Neural cell (in vitro differentiated cells): Measurements from ENCODE around the gene RAB11FIP4. TPM values are rescaled to one million over a fixed set of nuclear protein-coding genes. Genes with fewer than 3 reads are reported as not detected.

Source experiments
- H2AFZ ChIP-seq: fragments of 200-600, 300-800 bp; sonication (generic), shearing (Covaris generic); 2 replicates; pipeline ENCODE4 v1.6.0; 2014; ENCODE audit warnings: low read depth, mild to moderate bottlenecking, antibody characterized with exemption, low read length, moderate library complexity
- H3F3A ChIP-seq: fragments of 200-600 bp; shearing (Covaris generic); 2 replicates; pipeline ENCODE4 v1.6.1; 2016; ENCODE audit warnings: mild to moderate bottlenecking, moderate library complexity, mixed read lengths, antibody characterized with exemption, low read length; ENCODE audit not compliant: insufficient read depth, poor library complexity, severe bottlenecking
- H3K27ac ChIP-seq: fragments of 200-600, 300-800 bp; sonication (generic), shearing (Covaris generic); 2 replicates; pipeline ENCODE4 v1.5.1; 2014; ENCODE audit warnings: mild to moderate bottlenecking, low read length, moderate library complexity
- H3K27me3 ChIP-seq: fragments of 300-800, 200-600 bp; sonication (generic), shearing (Covaris generic); 2 replicates; pipeline ENCODE4 v1.6.0; 2014; ENCODE audit warnings: mild to moderate bottlenecking, low read depth, low read length, moderate library complexity; ENCODE audit not compliant: insufficient read depth
- H3K36me3 ChIP-seq: fragments of 300-800, 200-600 bp; sonication (generic), shearing (Covaris generic); 2 replicates; pipeline ENCODE4 v1.5.1; 2014; ENCODE audit warnings: mild to moderate bottlenecking, antibody characterized with exemption, low read length, moderate library complexity; ENCODE audit not compliant: insufficient read depth
- H3K4me2 ChIP-seq: fragments of 300-800, 200-600 bp; sonication (generic), shearing (Covaris generic); 2 replicates; pipeline ENCODE4 v1.6.0; 2014; ENCODE audit warnings: mild to moderate bottlenecking, low read length
- H3K4me3 ChIP-seq: fragments of 300-800, 200-600 bp; sonication (generic), shearing (Covaris generic); 2 replicates; pipeline ENCODE4 v1.5.1; 2014; ENCODE audit warnings: mild to moderate bottlenecking, low read length, moderate library complexity
- H3K79me2 ChIP-seq: fragments of 200-600 bp; shearing (Covaris generic); replicated peaks from 2 replicates; pipeline ENCODE4 v1.6.0; 2014; ENCODE audit warnings: mild to moderate bottlenecking, low read length, moderate library complexity; ENCODE audit not compliant: insufficient read depth
- H3K9ac ChIP-seq: fragments of 300-800, 200-600 bp; sonication (generic), shearing (Covaris generic); 2 replicates; pipeline ENCODE4 v1.6.1; 2016; ENCODE audit warnings: mild to moderate bottlenecking, low read length, mixed read lengths
- H3K9me2 ChIP-seq: fragments of 200-600 bp; shearing (Covaris generic); 2 replicates; pipeline ENCODE4 v1.6.1; 2016; ENCODE audit warnings: mild to moderate bottlenecking, low read length, mixed read lengths; ENCODE audit not compliant: insufficient read depth
- H3K9me3 ChIP-seq: fragments of 200-600, 300-800 bp; sonication (generic), shearing (Covaris generic); 2 replicates; pipeline ENCODE4 v1.6.1; 2016; ENCODE audit warnings: mild to moderate bottlenecking, mixed run types, low read length, moderate library complexity, mixed read lengths
- H4K20me1 ChIP-seq: fragments of 200-600 bp; shearing (Covaris generic); 2 replicates; pipeline ENCODE4 v1.6.1; 2016; ENCODE audit warnings: mild to moderate bottlenecking, mixed run types; ENCODE audit not compliant: insufficient read depth
- MXI1 ChIP-seq: fragments of 450-650 bp; conservative IDR thresholded peaks from 2 replicates; pipeline ENCODE4 v1.6.1; 2014; ENCODE audit warnings: antibody characterized with exemption, mild to moderate bottlenecking; ENCODE audit not compliant: poor library complexity, severe bottlenecking
- POLR2AphosphoS5 ChIP-seq: IDR thresholded peaks from 2 replicates; pipeline ENCODE4 v1.6.1; 2012
- RAD21 ChIP-seq: fragments of 450-650 bp; conservative IDR thresholded peaks from 2 replicates; pipeline ENCODE4 v1.6.1; 2014; ENCODE audit warnings: antibody characterized with exemption, mild to moderate bottlenecking, moderate library complexity
- TAF1 ChIP-seq: IDR thresholded peaks from 2 replicates; pipeline ENCODE4 v1.6.1; 2012; ENCODE audit warnings: low read depth
- polyA plus RNA-seq: library from polyadenylated mRNA; depleted of rRNA; stranded (reverse); fragments of >200 nt; gene quantifications from 2 replicates; pipeline ENCODE4 v1.2.3, GENCODE V29; 2014
- TF ChIP-seq, protein P1 (sequence below): fragments of 450-650 bp; IDR thresholded peaks from 2 replicates; pipeline ENCODE4 v1.5.1; 2014; ENCODE audit warnings: antibody characterized with exemption, mild to moderate bottlenecking, moderate library complexity; ENCODE audit not compliant: poor library complexity, severe bottlenecking
- TF ChIP-seq, protein P2 (sequence below): IDR thresholded peaks from 2 replicates; pipeline ENCODE4 v1.6.1; 2012; ENCODE audit warnings: borderline replicate concordance

Gene RAB11FIP4
- polyA plus RNA-seq, 1 donor from 2014 or later = 14.4 TPM

DNA sequence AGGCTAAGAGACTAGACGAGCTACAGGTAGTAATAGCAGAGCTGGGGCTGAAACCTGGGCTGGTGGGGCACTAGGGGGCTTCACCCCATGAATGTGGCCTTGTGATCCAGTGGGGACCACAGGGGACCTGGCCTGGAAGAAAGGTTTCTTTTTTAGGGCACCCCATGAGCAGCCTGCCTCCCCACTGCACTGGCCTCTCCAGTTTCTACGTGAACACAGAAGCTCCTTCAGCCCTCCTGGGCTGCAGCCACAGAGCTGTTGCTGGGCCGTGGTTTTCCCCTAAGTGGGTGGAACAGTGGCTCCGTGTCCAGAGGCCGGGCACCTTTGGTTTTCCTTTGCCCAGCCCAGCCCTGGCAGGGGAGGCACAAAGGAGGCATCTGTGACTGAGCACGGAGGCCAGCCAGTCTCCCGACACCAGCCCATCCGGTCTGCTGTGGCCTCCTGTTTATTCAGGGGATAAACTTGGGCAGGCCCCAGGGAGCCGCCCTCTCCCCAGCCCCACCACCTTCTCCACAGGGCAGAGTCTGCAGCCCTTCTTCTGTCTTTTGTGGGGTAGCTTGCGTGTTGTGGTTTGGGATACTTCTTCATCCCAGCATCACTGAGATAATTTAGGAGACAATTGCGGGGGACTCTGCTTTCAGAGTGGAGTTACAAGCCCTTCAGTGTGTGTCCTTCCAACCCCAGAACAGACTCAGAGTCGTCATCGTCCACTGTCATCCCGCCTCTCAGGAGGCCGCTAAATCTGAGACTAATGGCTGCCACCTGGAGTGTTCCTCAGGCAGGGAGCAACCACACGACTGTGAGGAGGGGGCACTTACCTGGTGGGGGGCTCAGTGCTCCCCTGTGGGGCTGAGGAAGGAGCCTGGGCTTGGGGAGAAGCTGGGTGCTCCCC, 85.3 kb downstream of the RAB11FIP4 start:
- Histone ChIP-seq H3K4me3 (no peak overlapping the region), H3K9me2 (no peaks in the 10 kb centered on the region), H3K79me2 (no peaks in the 10 kb centered on the region), H2AFZ (no peak overlapping the region), H3K27ac (no peak overlapping the region), H3F3A (no peaks in the 10 kb centered on the region), H3K9me3 (no peaks in the 10 kb centered on the region), H3K9ac (no peak overlapping the region), H4K20me1 (no peaks in the 10 kb centered on the region), H3K27me3 (no peaks in the 10 kb centered on the region), H3K4me2 (no peak overlapping the region), H3K36me3 (no peaks in the 10 kb centered on the region)
- TF ChIP-seq, protein P1, sequence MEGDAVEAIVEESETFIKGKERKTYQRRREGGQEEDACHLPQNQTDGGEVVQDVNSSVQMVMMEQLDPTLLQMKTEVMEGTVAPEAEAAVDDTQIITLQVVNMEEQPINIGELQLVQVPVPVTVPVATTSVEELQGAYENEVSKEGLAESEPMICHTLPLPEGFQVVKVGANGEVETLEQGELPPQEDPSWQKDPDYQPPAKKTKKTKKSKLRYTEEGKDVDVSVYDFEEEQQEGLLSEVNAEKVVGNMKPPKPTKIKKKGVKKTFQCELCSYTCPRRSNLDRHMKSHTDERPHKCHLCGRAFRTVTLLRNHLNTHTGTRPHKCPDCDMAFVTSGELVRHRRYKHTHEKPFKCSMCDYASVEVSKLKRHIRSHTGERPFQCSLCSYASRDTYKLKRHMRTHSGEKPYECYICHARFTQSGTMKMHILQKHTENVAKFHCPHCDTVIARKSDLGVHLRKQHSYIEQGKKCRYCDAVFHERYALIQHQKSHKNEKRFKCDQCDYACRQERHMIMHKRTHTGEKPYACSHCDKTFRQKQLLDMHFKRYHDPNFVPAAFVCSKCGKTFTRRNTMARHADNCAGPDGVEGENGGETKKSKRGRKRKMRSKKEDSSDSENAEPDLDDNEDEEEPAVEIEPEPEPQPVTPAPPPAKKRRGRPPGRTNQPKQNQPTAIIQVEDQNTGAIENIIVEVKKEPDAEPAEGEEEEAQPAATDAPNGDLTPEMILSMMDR = no peak
- TF ChIP-seq POLR2AphosphoS5 = no peak
- TF ChIP-seq MXI1 = no peak
- TF ChIP-seq RAD21 = no peak

DNA sequence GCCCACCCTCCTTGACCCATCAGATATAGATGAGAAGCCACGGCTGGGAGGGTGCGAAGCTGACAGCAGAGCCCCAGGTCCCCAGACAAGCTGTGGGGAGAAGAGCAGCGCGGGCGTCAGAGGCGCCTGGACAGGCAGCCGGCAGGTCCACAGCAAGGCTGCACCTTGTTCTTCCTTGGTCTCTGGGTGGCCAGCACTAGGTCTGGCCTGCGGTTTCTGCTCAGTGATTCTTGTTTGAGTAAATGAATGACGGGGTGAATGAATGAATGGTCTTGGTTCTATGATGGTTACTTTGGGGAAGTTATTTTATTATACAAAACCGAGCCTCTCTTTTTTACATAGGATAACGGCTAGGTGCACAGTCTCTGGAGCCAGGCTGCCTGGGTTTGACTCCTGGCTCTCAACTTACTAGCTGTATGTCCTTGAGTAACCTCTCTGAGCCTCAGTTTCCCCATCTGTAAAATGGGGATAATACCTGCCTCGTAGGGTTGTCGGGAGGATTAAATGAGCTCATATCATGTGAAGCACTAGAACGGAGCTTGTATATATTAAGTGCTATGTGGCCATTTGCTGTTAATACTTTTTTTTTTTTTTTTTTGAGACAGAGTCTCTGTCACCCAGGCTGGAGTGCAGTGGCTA, 86.1 kb downstream of the RAB11FIP4 start:
- no peaks in the 10 kb centered on the region for H3K27me3 ChIP-seq
- TF ChIP-seq, protein P2, sequence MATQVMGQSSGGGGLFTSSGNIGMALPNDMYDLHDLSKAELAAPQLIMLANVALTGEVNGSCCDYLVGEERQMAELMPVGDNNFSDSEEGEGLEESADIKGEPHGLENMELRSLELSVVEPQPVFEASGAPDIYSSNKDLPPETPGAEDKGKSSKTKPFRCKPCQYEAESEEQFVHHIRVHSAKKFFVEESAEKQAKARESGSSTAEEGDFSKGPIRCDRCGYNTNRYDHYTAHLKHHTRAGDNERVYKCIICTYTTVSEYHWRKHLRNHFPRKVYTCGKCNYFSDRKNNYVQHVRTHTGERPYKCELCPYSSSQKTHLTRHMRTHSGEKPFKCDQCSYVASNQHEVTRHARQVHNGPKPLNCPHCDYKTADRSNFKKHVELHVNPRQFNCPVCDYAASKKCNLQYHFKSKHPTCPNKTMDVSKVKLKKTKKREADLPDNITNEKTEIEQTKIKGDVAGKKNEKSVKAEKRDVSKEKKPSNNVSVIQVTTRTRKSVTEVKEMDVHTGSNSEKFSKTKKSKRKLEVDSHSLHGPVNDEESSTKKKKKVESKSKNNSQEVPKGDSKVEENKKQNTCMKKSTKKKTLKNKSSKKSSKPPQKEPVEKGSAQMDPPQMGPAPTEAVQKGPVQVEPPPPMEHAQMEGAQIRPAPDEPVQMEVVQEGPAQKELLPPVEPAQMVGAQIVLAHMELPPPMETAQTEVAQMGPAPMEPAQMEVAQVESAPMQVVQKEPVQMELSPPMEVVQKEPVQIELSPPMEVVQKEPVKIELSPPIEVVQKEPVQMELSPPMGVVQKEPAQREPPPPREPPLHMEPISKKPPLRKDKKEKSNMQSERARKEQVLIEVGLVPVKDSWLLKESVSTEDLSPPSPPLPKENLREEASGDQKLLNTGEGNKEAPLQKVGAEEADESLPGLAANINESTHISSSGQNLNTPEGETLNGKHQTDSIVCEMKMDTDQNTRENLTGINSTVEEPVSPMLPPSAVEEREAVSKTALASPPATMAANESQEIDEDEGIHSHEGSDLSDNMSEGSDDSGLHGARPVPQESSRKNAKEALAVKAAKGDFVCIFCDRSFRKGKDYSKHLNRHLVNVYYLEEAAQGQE = no peak
- TF ChIP-seq, protein P1 = no peak
- TF ChIP-seq RAD21 (no peak), TAF1 (no peak)
- no peak overlapping the region for H3K27ac ChIP-seq
- H3K36me3 ChIP-seq = no peaks in the 10 kb centered on the region
- H3K9ac ChIP-seq = no peak overlapping the region
- no peaks in the 10 kb centered on the region for H3K9me2 ChIP-seq
- no peaks in the 10 kb centered on the region for H3F3A ChIP-seq
- no peaks in the 10 kb centered on the region for H3K79me2 ChIP-seq
- no peaks in the 10 kb centered on the region for H4K20me1 ChIP-seq
- no peaks in the 10 kb centered on the region for H3K9me3 ChIP-seq
- H3K4me2 ChIP-seq = no peak overlapping the region
- H2AFZ ChIP-seq = no peak overlapping the region
- H3K4me3 ChIP-seq = no peak overlapping the region
